Neural progenitor cell (in vitro differentiated cells): ENCODE data around the gene SERPINI1. TPM values are rescaled to one million over a fixed set of nuclear protein-coding genes. Genes with fewer than 3 reads are reported as not detected.

Experiments used
- DNase-seq: peaks from one replicate; pipeline ENCODE4 v3.0.0-alpha.2; 2016; ENCODE audit warnings: low spot score
- H2AFZ ChIP-seq: fragments of 200-600 bp; sonication (generic); replicated peaks from 2 replicates; pipeline ENCODE4 v1.6.1; 2016; ENCODE audit warnings: antibody characterized with exemption
- H3F3A ChIP-seq: fragments of 200-600 bp; sonication (generic); 2 replicates; pipeline ENCODE4 v1.6.1; 2016; ENCODE audit warnings: antibody characterized with exemption, low read depth
- H3K27ac ChIP-seq: fragments of 200-600 bp; sonication (generic); 2 replicates; pipeline ENCODE4 v1.5.1; 2016; ENCODE audit warnings: mild to moderate bottlenecking
- H3K27me3 ChIP-seq: fragments of 200-600 bp; sonication (generic); 2 replicates; pipeline ENCODE4 v1.6.1; 2016; ENCODE audit warnings: mild to moderate bottlenecking, moderate library complexity
- H3K36me3 ChIP-seq: fragments of 200-600 bp; sonication (generic); 2 replicates; pipeline ENCODE4 v1.5.1; 2016
- H3K4me1 ChIP-seq: fragments of 200-600 bp; sonication (generic); 2 replicates; pipeline ENCODE4 v1.6.1; 2016; ENCODE audit warnings: mixed run types
- H3K4me2 ChIP-seq: fragments of 200-600 bp; sonication (generic); 2 replicates; pipeline ENCODE4 v1.6.1; 2016
- H3K4me3 ChIP-seq: fragments of 200-600 bp; sonication (generic); 2 replicates; pipeline ENCODE4 v1.5.1; 2016
- H3K79me2 ChIP-seq: fragments of 200-600 bp; sonication (generic); 2 replicates; pipeline ENCODE4 v1.6.1; 2016; ENCODE audit warnings: low read depth
- H3K9ac ChIP-seq: fragments of 200-600 bp; sonication (generic); 2 replicates; pipeline ENCODE4 v1.6.1; 2016
- H3K9me3 ChIP-seq: fragments of 200-600 bp; sonication (generic); 2 replicates; pipeline ENCODE4 v1.5.1; 2016; ENCODE audit warnings: low read depth
- H4K20me1 ChIP-seq: fragments of 200-600 bp; sonication (generic); 2 replicates; pipeline ENCODE4 v1.6.1; 2016; ENCODE audit warnings: low read depth
- H3K27ac Mint-ChIP-seq: 3 replicates; pipeline ENCODE4 v1.8.0; 2021; ENCODE audit warnings: mixed read lengths
- H3K27me3 Mint-ChIP-seq: 2 replicates; pipeline ENCODE4 v1.8.0; 2022; ENCODE audit warnings: low read depth, mild to moderate bottlenecking, inconsistent platforms, moderate library complexity, mixed read lengths; ENCODE audit not compliant: insufficient read depth
- H3K36me3 Mint-ChIP-seq: 3 replicates; pipeline ENCODE4 v1.8.0; 2021; ENCODE audit warnings: mixed read lengths
- H3K4me1 Mint-ChIP-seq: 3 replicates; pipeline ENCODE4 v1.8.0; 2021; ENCODE audit warnings: mixed read lengths
- H3K4me3 Mint-ChIP-seq: 3 replicates; pipeline ENCODE4 v1.8.0; 2021; ENCODE audit warnings: mild to moderate bottlenecking, moderate library complexity, mixed read lengths
- H3K9me3 Mint-ChIP-seq: 3 replicates; pipeline ENCODE4 v1.8.0; 2020; ENCODE audit warnings: mixed read lengths
- EZH2 ChIP-seq: fragments of 200-600 bp; sonication (generic); IDR thresholded peaks from 2 replicates; pipeline ENCODE4 v1.6.1; 2017; ENCODE audit warnings: antibody characterized with exemption, mild to moderate bottlenecking, moderate library complexity
- EZH2phosphoT487 ChIP-seq: fragments of 200-600 bp; sonication (generic); IDR thresholded peaks from 2 replicates; pipeline ENCODE4 v1.6.1; 2017; ENCODE audit warnings: antibody characterized with exemption
- total RNA-seq: library from RNA; depleted of rRNA; stranded (reverse); fragments of >200 nt; gene quantifications from 2 replicates; pipeline ENCODE4 v1.2.3, GENCODE V29; 2015; ENCODE audit warnings: low replicate concordance
- TF ChIP-seq, protein P1 (sequence below): fragments of 200-600 bp; sonication (generic); IDR thresholded peaks from 2 replicates; pipeline ENCODE4 v1.5.1; 2017; ENCODE audit warnings: antibody characterized with exemption, mild to moderate bottlenecking

SERPINI1 gene
- total RNA-seq, 1 donor from 2014 or later: 8.9 TPM

DNA sequence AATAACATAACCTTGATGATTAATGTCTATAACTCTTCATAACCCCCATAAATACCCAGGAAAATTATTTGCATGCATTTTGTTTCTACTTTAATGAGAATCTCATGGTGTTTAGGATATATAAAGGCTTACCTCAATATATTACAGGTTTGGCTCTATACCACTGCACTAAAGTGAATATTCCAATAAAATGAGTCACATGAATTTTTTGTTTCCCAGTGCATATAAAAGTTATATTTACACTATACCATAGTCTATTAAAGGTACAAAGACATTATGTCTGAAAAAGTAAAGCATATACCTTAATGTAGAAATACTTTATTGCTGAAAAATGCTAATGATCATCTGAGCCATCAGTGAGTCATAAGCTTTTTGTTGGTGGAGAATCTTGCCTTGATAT, 74.7 kb downstream of the SERPINI1 start:
- DNase-seq: no peak
- Histone ChIP-seq H3F3A (no peaks in the 10 kb centered on the region), H3K4me1 (no peaks in the 10 kb centered on the region), H3K9me3 (no peaks in the 10 kb centered on the region), H4K20me1 (no peaks in the 10 kb centered on the region), H3K27me3 (no peaks in the 10 kb centered on the region), H3K36me3 (no peaks in the 10 kb centered on the region), H3K4me2 (no peak overlapping the region), H3K9ac (no peak overlapping the region), H3K27ac (no peak overlapping the region), H2AFZ (no peak overlapping the region), H3K79me2 (no peaks in the 10 kb centered on the region), H3K4me3 (no peak overlapping the region)
- Mint-ChIP-seq H3K27ac (no peak overlapping the region), H3K9me3 (no peaks in the 10 kb centered on the region), H3K27me3 (no peaks in the 10 kb centered on the region), H3K36me3 (no peaks in the 10 kb centered on the region), H3K4me1 (no peaks in the 10 kb centered on the region), H3K4me3 (no peak overlapping the region)
- TF ChIP-seq EZH2phosphoT487: no peak

DNA sequence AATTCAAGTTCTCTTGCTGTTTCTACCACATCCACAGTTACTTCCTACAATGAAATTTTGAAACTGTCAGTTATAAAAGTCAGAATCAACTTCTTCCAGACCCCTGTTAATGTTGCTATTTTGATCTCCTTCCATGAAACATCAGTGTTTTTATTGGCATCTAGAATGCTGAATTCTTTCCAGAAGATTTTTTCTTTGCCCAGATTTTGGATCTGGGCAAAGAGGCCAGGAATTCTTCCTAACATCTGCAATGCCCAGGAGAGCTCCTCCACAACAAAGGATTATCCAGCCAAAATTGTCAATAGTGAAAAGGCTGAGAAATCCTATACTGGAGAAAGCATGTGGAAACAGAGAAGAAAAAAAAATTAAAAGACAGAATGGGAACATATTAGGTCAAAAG, 75.5 kb downstream of the SERPINI1 start:
- TF ChIP-seq, protein P1, sequence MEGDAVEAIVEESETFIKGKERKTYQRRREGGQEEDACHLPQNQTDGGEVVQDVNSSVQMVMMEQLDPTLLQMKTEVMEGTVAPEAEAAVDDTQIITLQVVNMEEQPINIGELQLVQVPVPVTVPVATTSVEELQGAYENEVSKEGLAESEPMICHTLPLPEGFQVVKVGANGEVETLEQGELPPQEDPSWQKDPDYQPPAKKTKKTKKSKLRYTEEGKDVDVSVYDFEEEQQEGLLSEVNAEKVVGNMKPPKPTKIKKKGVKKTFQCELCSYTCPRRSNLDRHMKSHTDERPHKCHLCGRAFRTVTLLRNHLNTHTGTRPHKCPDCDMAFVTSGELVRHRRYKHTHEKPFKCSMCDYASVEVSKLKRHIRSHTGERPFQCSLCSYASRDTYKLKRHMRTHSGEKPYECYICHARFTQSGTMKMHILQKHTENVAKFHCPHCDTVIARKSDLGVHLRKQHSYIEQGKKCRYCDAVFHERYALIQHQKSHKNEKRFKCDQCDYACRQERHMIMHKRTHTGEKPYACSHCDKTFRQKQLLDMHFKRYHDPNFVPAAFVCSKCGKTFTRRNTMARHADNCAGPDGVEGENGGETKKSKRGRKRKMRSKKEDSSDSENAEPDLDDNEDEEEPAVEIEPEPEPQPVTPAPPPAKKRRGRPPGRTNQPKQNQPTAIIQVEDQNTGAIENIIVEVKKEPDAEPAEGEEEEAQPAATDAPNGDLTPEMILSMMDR: no peak
- no peak for TF ChIP-seq EZH2phosphoT487
- TF ChIP-seq EZH2: no peak
- no peak overlapping the region for H3K4me3 Mint-ChIP-seq
- Histone ChIP-seq H3K79me2 (no peaks in the 10 kb centered on the region), H3F3A (no peaks in the 10 kb centered on the region), H3K4me1 (no peaks in the 10 kb centered on the region), H2AFZ (no peak overlapping the region), H3K4me3 (no peak overlapping the region), H3K36me3 (no peaks in the 10 kb centered on the region), H3K9ac (no peak overlapping the region), H3K4me2 (no peak overlapping the region), H3K27me3 (no peaks in the 10 kb centered on the region), H3K27ac (no peak overlapping the region), H4K20me1 (no peaks in the 10 kb centered on the region), H3K9me3 (no peaks in the 10 kb centered on the region)
- H3K4me1 Mint-ChIP-seq: no peaks in the 10 kb centered on the region
- DNase-seq: no peak
- no peaks in the 10 kb centered on the region for H3K27me3 Mint-ChIP-seq
- H3K36me3 Mint-ChIP-seq: no peaks in the 10 kb centered on the region
- no peak overlapping the region for H3K27ac Mint-ChIP-seq
- no peaks in the 10 kb centered on the region for H3K9me3 Mint-ChIP-seq

DNA sequence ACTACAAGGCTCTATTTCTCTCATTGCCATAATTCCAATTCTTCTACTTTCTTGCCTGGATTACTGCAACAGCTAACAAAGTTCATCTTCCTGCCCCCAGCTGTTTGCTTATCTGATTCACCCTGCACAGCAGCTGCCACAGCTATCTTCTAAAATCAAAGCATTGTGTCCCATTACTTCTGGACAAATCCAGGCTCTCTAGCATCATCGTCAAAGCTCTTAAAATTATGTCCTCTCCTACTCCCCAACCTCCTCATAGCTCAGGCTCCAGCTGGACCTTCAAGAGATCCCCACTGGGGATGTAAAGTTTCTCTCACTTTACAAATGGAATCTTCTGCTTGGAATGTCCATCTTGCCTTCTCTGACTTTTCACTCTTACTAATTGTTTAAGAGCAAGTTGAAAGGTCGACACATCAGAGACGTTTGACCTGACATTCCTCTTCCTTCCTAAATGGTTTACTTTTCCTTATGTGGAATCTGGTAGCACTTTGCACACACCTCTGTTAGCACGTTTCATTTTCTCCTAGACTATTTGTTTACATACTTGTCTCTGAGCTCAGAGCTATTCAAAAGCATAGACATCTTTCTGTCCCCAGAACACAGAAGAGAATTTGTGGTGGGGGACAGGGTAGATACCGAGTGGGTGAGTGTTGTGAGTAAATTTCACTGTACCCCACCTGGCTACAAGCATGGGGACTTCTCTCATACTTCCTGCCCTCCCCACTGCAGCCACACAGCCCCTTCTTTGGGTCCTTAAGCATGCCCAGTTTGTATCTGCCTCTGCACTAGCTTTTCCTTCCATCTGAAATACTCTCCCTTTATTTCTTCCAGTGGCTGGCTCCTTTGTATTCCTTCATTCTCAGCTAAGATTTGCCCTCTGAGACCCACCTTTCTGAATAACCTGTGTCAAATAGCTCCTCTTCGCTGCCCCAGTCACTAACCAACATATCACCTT, 77.9 kb downstream of the SERPINI1 start:
- no peaks in the 10 kb centered on the region for H3K27me3 Mint-ChIP-seq
- Histone ChIP-seq H3K27me3 (no peaks in the 10 kb centered on the region), H3K27ac (no peak overlapping the region), H3F3A (no peaks in the 10 kb centered on the region), H3K4me2 (no peak overlapping the region), H3K4me1 (no peaks in the 10 kb centered on the region), H3K9me3 (no peaks in the 10 kb centered on the region), H4K20me1 (no peaks in the 10 kb centered on the region), H3K79me2 (no peaks in the 10 kb centered on the region), H3K36me3 (no peaks in the 10 kb centered on the region), H3K9ac (no peak overlapping the region), H2AFZ (no peak overlapping the region), H3K4me3 (no peak overlapping the region)
- no peak for TF ChIP-seq EZH2phosphoT487
- no peaks in the 10 kb centered on the region for H3K4me1 Mint-ChIP-seq
- H3K27ac Mint-ChIP-seq: no peak overlapping the region
- no peak for DNase-seq
- H3K9me3 Mint-ChIP-seq: no peaks in the 10 kb centered on the region
- H3K36me3 Mint-ChIP-seq: no peaks in the 10 kb centered on the region
- H3K4me3 Mint-ChIP-seq: no peak overlapping the region

DNA sequence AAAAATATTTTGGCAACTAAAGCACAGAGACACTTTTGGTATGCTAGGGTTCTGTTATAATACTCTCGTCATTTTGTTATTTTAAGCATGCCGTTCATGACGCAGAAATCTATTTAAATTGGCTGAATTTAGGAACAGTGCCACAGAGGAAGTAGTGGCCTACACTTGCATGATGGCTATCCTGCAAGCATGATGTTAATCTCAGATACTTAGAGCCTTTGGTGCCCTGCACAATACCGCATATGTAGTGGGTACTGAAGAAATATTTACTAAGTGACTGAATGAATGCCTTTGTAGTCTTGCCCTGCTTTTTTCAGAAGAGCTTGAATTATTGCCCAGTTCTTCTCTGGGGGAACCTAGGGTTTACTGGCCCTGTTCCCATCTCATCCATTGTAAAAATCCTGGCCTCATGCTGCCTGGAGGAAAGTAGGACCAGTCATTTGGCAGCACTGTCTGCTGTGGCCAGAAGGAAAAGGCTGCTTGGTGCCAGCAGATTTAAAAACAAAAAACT, 79.0 kb downstream of the SERPINI1 start:
- no peaks in the 10 kb centered on the region for H3K27me3 ChIP-seq
- no peak overlapping the region for H3K4me3 ChIP-seq
- DNase-seq: no peak
- H3K9ac ChIP-seq: no peak overlapping the region
- Mint-ChIP-seq H3K27ac (no peak overlapping the region), H3K27me3 (no peaks in the 10 kb centered on the region), H3K9me3 (no peaks in the 10 kb centered on the region), H3K4me1 (no peaks in the 10 kb centered on the region), H3K4me3 (no peak overlapping the region), H3K36me3 (no peaks in the 10 kb centered on the region)
- no peak overlapping the region for H2AFZ ChIP-seq
- no peaks in the 10 kb centered on the region for H3K4me1 ChIP-seq
- no peaks in the 10 kb centered on the region for H3K79me2 ChIP-seq
- TF ChIP-seq, protein P1: no peak
- no peak for TF ChIP-seq EZH2phosphoT487
- TF ChIP-seq EZH2: no peak
- no peaks in the 10 kb centered on the region for H4K20me1 ChIP-seq
- no peak overlapping the region for H3K27ac ChIP-seq
- H3K36me3 ChIP-seq: no peaks in the 10 kb centered on the region
- no peak overlapping the region for H3K4me2 ChIP-seq
- no peaks in the 10 kb centered on the region for H3F3A ChIP-seq
- no peaks in the 10 kb centered on the region for H3K9me3 ChIP-seq
